T-helper 2 cell treated with Interferon-gamma antibody and Interleukin-4, amounts not matched to agents 100 ng/mL and 5 ng/mL, for 36 hours (primary cell): ENCODE results near the gene FAM120A. TPM values are rescaled to one million over a fixed set of nuclear protein-coding genes. Genes with fewer than 3 reads are reported as not detected.

ENCODE experiments used
- intact Hi-C: fragments of 100-400 bp; cut with micrococcal nuclease; formaldehyde crosslinking; loops from one replicate; pipeline ENCODE4 v1.15.1; 2023
- total RNA-seq: library from RNA; stranded (reverse); gene quantifications from 2 replicates; pipeline ENCODE4 v1.2.3, GENCODE V29; 2022

FAM120A gene
- total RNA-seq, 1 donor from 2014 or later, result 168 TPM

GRCh38 chr9:93612052-93612795 is 160.7 kb downstream of the FAM120A start:
- intact Hi-C loops, result no loop called here

DNA sequence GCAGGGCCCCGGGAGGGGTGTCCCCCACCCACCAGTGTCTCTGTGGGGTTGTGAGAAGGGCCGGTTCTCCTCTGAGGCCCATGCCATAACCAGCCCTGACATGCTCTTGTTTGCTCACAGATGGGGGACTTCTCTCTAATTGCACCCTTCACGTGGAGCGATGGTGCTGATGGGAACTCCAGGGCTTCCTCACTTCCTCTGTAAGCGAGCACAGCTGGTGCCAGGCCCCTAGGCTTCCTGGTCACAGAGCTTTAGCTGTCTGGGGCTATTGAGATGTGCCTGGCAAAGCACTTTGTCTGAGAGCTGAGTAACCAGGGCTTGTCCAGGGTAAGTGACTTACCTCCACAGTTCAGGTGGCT is 161.3 kb downstream of the FAM120A start:
- intact Hi-C loops, result no loop called here

GRCh38 chr9:93613174-93613573 is 161.7 kb downstream of the FAM120A start:
- intact Hi-C loops, result no loop called here

GRCh38 chr9:93613791-93614190 is 162.3 kb downstream of the FAM120A start:
- intact Hi-C loops, result no loop called here

- intact Hi-C loops, result no loop called here
Measured at GRCh38 chr9:93614830-93615468, 163.5 kb downstream of the FAM120A start.

Other genes starting within 250 kb of the FAM120A start
- 42.3 and 45.9 TPM in 2 replicates for gene FAM120AOS, start 1.9 kb downstream of the FAM120A start, total RNA-seq
- 27.7 and 29.5 TPM in 2 replicates for gene PHF2, start 124.9 kb downstream of the FAM120A start, total RNA-seq